Left forelimb (tissue), 1 donor: ENCODE results near the gene RFXANK.
"Not testable (repeated sequence)": the region's sequence is repeated elsewhere in the genome, so short reads cannot be mapped to it uniquely, and the experiment has no call there.

Experiments
- DNase-seq: peaks from one replicate; pipeline ENCODE4 v3.0.0-alpha.2; 2018; ENCODE audit warnings: low spot score

RFXANK gene

GRCh38 chr19:19192078-19192882 lies at the start of gene RFXANK, which contains the start of gene BORCS8:
RFXANK (plus strand) TSS chr19:19192258; CDS start chr19:19193947, 1,689 bp downstream.
BORCS8 (minus strand) TSS chr19:19192152; CDS start chr19:19192117, 35 bp downstream.
- DNase-seq, result peak; percentile 99

DNA sequence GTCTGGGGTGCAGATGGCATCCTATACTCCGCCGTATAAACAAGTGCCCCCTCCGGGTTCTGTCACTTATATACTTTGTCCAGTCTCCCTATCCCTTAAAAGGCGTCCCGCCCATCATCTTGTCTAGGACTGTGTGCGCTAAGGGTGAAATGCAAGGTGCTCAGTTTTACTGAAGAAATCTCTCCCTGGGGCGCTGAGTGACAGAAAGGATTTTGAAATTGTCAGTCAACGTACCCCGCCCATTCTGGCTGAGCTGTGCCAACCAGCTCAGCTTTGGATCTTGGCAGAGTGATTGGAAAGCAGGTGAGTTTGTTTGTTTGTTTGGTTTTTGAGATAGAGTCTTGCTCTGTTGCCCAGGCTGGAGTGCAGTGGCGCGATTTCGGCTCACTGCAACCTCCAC lies 49.7 kb upstream of the RFXANK start:
- DNase-seq, result no peak

- no peak for DNase-seq
Measured at GRCh38 chr19:19145281-19145680, 46.8 kb upstream of the RFXANK start.

GRCh38 chr19:19145684-19146608 lies 46.1 kb upstream of the RFXANK start:
- peak; percentile 89 for DNase-seq

DNA sequence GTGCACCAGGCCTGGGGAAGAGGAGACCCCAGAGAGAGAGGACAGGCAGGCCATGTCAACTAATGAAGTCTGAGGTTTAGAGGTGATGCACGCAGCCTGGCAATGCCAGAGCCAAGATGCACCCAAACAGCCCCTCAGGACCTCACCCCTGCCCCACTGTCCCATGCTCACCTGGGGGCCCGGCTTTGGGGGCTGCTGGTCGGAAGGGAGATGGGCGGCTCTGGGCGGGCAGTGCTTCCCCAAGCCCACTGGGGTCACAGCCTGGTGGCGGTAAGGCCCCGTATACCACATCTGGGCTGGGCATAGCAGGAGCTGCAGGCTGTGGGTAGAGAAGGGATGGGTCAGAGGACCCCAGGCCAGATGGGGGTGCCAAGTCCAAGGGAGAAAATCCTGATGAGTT lies 45.2 kb upstream of the RFXANK start:
- DNase-seq, result no peak

GRCh38 chr19:19147344-19147743 lies 44.7 kb upstream of the RFXANK start:
- DNase-seq, result no peak

- DNase-seq, result not testable (repeated sequence)
Measured at GRCh38 chr19:19148504-19148903, 43.6 kb upstream of the RFXANK start.

DNA sequence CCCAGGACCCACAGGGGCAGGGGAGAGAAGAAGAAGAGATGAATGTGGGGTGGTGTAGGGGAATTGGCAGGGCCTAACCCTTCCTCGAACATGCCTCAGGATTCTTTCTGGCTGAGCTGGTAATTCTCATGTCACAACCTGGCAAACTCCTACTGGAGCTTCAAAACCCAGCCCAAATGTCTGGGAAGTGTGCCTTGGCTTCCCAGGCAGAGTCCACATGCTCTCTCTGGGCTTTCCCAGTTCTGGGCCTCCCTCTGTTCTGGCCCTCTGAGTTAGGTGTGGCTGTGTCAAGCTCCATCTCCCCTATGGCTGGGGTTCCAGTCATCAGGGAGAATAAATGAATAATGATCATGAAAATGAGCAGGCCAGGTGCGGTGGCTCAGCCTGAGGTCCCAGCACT lies 42.6 kb upstream of the RFXANK start:
- DNase-seq, result no peak

GRCh38 chr19:19151418-19151817 lies 40.6 kb upstream of the RFXANK start:
- DNase-seq, result no peak

DNA sequence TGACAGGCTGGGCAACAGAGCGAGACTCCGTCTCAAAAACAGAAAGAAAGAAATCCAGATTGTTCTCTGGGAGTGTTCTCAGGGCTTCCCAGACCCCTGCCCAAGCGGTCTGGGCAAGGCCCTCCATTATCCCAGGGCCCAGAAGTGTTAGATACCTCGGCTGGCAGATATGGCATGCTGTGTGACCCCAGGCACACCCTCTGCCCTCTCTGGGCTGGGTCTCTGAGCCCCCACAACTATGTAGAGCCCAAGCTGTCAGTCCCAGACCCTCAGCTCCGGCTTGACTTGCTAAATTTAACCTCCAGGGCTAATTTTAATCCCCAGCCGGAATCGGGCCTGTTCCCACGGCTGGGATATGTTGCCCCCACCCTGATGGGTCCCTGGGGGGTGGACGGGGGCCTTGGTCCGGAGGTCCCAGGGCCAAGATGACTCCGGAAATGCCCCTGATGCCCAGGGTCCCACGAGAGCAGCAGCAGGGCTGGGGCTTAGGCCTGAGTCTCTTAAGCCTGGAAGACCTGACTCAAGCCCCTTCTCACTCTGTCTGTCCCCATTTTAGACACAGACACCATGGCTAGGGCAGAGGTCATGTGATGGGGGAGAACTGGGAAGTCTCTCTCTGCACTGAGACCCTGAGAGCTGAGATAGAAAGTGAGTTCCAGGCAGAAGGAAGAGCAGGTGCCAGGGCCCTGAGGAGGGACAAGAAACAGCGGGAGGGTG lies 39.2 kb upstream of the RFXANK start:
- DNase-seq, result no peak

GRCh38 chr19:19154768-19155494 lies 37.1 kb upstream of the RFXANK start:
- DNase-seq, result no peak

DNA sequence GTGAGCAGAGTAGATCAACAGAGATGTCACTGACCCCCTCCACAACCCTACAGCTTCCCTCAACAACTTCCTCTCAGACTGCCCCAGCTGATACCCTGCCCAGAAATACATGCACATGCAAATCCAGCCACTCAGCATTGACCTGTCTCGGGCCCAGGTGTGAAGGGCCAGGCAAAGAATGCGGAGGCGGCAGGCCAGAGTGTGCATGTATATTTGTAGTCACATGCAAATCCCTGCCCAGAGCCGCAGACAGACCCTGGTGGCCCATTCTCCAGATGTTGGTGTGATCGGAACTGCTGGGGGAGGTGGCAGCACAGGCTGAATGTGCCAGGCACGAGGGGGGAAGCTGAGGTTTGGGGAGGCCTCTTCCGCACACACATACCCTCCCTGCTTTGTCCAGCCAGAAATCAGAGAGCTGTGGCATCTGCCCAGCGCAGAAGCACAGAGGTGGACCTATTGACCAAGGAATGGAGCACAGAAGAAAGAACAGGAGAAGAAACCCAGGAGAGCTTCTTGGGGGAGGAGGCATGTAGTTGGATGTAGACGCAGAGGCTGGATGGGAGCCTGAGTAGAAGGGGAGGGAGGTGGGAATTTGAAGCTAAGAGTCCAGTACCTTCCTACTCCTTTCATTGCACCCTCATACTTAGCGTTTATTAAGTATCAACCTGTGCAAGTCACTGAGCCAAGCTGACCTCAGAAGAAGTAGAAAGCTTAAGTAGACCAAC lies 36.4 kb upstream of the RFXANK start:
- no peak for DNase-seq

DNA sequence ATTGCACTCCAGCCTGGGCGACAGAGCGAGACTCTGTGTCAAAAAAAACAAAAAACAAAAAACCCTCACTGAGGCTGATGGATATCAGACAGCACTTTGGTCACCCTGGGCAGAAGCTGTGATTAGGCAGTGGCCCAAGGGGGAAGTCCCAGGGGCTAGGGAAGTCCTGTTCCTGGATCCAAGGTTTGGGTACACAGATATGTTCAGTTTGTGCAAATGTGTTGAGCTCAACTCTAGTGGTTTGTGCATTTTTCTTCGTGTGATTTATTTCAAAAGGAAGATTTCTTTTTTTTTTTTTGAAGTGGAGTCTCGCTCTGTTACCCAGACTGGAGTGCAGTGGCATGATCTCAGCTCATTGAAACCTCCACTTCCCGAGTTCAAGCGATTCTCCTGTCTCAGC lies 34.2 kb upstream of the RFXANK start:
- DNase-seq, result no peak

GRCh38 chr19:19159534-19159933 lies 32.5 kb upstream of the RFXANK start:
- no peak for DNase-seq

DNA sequence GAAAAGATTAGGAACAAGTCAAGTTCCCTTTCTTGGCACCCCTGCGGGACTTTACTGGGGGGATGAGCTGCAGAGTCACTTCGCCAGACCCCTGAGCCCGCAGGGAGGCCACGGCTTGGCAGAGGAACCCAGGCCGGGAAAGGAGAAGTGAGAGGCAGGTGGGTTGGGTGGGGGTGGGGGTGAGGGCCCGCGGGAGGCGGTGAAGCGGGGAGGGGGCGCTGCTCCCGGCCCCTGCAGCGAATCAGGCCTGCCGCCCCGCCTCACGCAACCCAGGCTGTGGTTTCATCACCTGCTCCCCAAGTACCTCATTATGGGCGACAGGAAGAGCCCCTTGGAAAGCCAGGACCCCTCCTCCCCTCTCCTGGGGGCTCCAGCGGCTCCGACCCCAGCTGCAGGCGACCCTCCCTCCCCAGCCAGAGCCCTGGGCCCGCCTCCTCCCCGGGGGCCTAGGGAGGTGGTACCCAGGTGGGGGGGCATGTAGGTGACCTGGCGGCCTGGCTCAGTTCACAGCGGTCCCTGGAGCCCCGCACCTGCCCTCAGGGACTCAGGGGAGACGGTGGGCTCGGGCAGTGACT lies 31.5 kb upstream of the RFXANK start:
- no peak for DNase-seq

DNA sequence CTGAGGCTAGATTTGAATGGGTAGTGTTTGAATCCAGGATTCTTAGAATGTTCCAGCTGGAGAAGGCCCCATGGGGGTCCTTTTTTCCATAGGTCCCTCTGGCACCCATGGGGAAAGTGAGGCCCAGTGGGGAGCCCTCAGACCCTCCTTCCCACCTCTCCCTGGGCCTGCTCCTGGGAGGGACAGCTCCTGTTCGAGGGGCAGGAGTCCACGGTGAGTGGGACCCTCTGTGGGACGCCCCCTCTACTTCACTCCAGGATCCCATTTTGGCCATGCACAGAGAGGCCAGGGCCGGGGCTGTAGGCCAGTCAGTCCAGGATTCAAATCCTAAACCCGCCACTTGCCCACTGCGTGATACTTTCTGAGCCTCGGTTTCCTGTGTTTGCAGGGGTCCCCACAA lies 29.6 kb upstream of the RFXANK start:
- DNase-seq, result no peak

GRCh38 chr19:19165396-19165795 lies 26.7 kb upstream of the RFXANK start:
- no peak for DNase-seq

DNA sequence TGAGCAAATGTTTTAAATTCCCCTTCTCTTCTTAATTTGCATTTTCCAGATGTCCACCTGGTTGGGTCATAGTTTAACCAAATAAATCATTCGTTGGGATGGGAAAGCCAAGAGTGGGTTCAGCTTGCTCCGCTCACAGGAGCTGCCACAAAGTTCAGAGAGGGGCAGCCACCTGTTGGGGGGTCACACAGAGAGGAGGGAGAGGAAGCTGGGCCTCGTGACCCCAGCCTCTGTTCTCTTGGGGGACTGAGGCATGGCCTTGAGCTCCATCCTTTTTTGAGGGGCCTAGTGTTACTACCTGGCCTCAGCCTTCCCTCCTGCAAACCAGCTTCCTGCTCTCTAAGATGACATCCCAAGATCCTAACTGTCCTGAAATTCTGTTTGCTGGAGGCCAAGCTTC lies 24.4 kb upstream of the RFXANK start:
- DNase-seq, result no peak

GRCh38 chr19:19169236-19170052 lies 22.6 kb upstream of the RFXANK start:
- DNase-seq, result no peak
